Renal pelvis (tissue), 4 donors: ENCODE results near the gene AP5S1. TPM values are rescaled to one million over a fixed set of nuclear protein-coding genes. Genes with fewer than 3 reads are reported as not detected.
"Not testable (repeated sequence)": the region's sequence is repeated elsewhere in the genome, so short reads cannot be mapped to it uniquely, and the experiment has no call there.

Experiments
- DNase-seq: peaks from one replicate; pipeline ENCODE4 v3.0.0-alpha.2; 2013
- polyA plus RNA-seq, 3 donors: library from polyadenylated mRNA; unstranded; fragments of 120-200 nt; gene quantifications; one replicate each; pipeline ENCODE4 v1.2.1, GENCODE V29; 2013; ENCODE audit not compliant: insufficient read length in 3 of 3

AP5S1 gene
- polyA plus RNA-seq, 3 donors: 9.8 to 12.5 (median 12.4) TPM

DNA sequence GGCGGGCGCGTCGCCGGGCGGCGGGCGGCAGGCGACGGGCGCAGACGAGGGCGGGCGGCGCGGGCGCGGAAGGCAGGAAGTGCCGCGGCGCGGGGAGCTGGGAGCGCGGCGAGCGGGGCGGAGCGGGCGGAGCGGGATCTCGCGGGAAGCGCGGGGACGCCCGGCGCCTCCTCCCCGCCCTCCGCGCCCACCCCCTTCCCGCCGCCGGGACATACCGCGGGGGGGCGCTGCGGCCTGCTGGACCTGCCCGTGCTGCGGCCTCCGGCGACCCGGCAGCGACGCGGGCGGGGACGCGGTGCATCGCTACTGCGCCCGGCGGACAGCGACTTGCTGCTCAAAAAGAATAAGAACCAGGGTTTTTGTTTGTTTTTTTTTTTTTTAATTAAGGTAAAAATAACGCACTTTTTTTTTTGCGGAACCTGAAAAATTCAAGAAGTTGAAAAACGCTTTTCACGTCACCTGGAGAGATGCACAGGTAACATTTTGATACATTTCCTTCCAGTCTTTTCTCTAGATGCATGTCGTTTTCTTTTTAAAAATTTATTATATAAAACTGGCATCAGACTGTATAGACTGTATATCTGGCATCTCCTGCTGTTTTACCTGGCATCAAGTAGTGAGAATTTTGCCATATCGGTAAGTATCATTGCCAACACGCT lies 33.6 kb upstream of the AP5S1 start, which contains the start of gene CENPB:
Gene CENPB, minus strand, starts transcription at position 76 of the 659 bp plus-strand sequence. CDS start 257 bp downstream, outside the sequence.
- peak; percentile 90 for DNase-seq

DNA sequence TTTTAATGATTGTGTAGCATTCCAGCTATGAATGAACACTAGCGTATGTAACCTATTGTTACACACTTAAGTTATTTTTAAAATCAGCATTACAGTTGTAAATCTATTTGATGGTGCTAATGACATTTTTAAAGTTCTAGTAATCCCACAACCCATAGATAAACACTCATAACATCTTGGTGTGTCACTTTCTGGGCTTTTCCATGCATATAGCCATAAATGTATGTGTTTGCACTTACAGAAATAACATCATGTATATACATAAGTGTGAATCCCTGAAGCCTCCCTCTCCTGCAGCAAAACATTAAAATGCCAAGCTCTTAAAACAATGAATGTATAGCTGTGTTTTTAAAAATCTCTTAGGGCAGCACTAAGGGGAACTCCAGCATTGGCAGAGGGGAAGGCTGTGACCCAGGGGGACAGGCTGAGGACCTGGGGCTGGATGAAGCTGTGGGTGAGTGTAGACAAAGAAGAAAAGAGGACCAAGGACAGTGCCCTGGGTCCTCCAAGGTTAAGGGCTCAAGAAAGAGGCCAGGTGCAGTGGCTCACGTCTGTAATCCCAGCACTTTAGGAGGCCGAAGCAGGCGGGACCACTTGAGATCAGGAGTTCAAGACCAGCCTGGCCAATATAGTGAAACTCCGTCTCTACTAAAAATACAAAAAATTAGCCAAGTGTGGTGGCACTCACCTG lies 32.9 kb upstream of the AP5S1 start:
- DNase-seq: no peak

DNA sequence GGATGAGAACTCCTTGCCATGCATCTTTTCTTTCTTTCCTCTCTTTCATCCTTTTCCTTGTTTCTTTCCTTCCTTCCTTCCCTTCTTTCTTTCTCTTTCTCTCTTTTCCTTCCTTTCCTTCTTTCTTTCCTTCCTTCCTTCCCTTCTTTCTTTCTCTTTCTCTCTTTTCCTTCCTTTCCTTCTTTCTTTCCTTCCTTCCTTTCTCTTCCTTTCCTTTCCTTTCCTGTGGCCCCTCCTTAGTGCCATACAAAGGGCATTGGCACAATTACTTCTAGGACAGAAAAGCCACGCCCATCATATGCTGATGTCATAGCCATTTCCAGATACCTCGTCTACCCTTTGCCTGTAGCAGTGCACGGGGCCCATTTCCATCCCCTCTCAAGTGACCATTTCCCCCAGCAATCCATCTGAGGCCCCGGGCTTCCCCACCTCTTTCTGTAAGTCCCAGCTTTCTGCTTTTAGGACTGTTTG lies 31.6 kb upstream of the AP5S1 start:
- no peak for DNase-seq

DNA sequence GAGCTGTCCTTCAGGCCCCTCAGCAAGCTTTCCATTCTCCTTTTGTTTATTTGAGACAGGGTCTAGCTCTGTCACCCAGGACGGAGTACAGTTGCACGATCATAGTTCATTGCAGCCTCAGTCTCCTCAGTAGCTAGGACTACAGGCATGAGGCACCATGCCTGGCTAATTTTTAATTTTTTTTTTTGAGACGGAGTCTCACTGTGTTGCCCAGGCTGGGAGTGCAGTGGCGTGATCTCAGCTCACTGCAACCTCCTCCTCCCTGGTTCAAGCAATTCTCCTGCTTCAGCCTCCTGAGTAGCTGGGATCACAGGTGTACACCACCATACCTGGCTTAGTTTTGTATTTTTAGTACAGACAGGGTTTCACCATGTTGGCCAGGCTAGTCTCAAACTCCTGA lies 31.1 kb upstream of the AP5S1 start:
- DNase-seq: not testable (repeated sequence)

DNA sequence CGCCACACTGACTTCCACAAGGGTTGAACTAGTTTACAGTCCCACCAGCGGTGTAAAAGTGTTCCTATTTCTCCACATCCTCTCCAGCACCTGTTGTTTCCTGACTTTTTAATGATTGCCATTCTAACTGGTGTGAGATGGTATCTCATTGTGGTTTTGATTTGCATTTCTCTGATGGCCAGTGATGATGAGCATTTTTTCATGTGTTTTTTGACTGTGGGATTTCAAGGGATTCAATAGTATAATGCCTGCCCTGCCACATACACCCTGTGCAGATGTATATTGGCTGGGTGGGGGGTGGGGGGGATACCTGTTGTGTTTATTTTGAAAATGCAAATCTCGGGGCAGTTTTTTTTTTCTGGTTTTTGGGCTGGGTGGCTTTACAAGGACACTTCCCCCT lies 26.2 kb upstream of the AP5S1 start:
- DNase-seq: not testable (repeated sequence)

DNA sequence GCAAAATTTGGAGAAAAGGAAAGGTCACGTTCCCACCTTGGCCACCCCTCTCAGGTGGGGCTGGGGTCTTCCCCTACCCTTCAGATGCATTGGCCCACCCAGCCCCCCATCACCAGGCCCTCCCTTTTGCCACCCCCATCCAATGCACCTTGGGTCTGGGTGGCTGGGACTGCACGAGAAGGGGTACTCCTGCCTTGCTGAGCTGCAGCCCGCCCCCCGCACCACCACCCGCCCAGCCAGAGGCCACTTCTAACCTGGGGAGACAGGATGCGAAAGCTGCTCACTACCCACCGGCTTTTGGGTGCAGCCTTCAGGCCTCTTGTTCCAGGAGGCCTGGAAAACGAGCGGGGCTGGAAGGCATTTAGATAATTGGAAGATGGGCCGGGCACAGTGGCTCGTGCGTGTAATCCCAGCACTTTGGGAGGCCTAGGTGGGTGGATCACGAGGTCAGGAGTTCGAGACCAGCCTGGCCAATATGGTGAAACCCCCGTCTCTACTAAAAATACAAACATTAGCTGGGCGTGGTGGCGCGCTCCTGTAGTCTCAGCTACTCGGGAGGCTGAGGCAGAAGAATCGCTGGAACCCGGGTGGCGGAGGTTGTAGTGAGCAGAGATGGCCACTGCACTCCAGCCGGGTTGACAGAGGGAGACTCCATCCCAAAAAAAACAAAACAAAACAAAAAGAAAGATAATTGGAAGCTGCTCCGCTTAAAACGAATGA lies 25.5 kb upstream of the AP5S1 start:
- no peak for DNase-seq

DNA sequence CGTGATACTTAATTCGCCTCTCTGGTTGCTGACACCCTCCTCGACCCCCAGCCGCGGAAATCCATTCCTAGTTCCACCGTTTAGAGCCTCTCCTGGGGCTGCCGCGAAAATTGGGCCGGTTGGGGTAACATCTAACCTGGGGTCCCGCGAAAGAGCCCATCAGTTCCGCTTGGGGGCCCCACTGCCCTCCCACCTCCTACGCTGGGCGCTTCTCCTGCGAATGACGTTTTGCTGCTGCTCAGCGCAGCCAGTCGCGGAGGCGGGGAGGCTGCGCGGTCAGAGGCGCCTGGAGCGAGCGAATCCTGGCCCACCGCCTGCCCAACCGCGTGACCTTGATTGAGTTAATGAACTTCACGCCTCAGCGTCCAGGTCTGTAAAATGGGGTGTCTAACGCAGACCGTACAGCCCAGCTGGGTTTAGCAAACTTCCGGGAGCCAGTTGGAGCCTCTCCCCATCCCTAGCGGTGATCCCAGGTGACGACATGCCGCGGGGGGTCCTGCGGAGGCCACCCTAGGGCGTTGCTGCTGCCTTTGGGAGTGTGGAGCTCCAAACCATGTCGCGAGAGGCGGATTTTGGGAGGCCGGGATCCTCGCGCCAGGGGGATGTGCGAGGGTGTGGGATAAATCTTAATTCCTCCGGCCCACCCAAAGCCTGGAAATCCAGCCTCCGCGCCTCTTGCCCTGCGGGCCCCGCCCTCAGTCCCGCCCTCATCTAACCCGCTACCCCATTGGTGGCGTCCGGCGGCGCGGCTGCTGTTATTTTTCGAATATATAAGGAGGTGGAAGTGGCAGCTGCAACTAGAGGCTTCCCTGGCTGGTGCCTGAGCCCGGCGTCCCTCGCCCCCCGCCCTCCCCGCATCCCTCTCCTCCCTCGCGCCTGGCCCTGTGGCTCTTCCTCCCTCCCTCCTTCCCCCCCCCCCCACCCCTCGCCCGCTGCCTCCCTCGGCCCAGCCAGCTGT lies 24.6 kb upstream of the AP5S1 start, which contains the start of gene CDC25B:
Gene CDC25B, plus strand, starts transcription at position 800 of the 958 bp plus-strand sequence. CDS start 222 bp downstream, outside the sequence.
- DNase-seq: peak; percentile 92

DNA sequence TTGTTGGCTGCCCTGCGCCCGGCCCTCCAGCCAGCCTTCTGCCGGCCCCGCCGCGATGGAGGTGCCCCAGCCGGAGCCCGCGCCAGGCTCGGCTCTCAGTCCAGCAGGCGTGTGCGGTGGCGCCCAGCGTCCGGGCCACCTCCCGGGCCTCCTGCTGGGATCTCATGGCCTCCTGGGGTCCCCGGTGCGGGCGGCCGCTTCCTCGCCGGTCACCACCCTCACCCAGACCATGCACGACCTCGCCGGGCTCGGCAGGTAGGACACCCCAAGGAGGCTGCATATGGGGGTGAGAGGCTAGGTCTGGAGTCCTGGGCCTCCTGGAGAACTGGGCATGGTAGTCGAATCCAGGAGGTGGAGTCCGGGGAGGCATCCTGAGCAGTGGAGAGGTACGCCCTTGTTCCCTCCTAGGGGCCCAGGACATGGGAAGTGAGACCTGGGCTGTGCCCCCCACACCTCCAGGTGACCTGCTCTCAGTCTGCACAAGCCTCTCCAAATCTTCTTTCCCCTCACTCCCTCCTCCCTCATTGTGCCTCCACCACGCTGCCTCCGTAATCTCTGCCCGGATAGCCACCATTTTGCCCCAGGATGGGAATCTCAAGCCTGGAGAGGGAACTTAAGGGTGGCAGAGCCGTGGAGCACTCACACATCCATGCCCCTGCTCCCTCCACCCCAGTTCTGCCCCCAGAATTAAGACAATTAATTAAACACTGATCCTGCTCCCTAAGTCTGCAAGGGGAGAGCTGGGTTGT lies 23.7 kb upstream of the AP5S1 start:
- no peak for DNase-seq

DNA sequence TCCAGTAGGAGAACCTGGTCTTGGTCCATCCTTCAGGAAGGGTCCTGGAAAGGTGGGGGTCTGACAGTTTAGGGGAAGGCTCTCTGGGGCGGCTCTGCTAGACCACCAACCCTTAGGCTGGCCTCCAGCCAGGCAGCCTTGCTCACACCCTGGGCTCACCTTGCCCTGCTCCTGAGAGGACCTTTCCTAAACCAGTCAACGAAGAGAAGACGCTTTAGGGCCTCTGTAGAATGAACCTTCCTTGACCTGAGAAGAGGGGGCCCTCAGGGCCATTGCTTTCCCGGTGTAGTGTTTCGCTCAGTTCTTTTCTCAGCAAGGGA lies 23.2 kb upstream of the AP5S1 start:
- no peak for DNase-seq

DNA sequence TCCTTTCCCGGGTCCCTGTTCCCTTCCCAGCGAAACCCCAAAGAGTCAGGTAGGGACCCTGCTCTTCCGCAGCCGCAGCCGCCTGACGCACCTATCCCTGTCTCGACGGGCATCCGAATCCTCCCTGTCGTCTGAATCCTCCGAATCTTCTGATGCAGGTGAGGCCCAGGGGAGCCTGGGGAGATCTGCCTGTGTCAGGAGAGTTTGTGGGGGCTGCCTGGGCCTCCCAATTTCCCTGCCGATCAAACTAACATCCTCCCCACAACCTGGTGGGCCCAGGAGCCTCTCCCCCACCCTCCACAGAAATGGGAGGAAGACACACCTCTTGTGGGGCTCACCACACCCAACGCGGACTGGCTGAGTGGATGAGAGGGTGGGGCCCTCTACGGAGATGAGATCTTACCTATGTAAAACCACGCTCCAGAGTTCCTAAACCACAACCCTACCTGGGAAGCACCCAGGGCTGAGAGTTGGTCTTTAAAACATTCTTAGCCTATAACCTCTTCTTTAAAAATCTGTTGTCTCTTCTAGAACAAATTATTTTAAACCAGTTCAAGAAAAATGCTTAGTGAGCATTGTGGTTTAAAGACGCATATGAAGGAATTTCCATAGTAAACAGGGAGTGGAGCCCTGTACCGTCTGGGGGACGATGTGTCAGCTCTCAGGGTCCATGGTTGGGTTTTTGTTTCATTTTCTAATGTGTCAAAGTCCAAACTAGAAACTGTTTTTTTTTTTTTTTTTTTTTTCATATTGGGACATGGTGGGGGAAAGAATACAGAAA lies 22.6 kb upstream of the AP5S1 start:
- DNase-seq: no peak

DNA sequence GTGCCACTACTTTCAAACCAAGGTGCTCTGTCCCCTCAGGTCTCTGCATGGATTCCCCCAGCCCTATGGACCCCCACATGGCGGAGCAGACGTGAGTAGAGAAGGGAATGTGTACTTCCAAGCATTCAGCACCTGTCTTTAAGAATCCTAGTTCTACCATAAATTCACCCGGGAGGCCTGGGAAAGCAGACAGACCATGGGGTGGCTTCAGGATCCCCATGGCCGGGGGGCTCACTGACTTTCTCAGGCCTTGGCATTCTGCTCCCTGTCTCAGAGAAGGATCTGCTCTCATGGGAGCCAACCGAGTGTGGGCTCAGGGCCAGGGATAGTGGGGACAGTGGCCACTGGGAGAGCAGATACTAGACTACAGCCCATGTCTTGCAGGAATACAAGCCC lies 22.0 kb upstream of the AP5S1 start:
- DNase-seq: no peak

DNA sequence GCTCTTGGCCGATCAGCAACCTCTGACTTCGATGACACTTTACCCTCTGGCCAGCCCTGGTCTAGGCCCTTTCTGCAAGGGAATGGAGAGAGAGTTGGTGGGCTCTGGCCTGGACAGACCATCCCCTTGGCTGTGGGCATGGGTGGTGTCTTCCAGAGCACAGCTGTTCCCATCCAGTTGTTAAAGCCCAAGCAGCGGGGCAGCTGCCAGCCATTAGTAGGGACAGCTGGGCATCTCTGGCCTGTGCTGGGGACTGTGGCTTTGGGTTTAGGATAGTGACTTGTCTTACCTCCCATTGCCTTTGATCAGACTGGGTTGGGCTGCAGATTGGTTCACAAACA lies 21.5 kb upstream of the AP5S1 start:
- DNase-seq: no peak

DNA sequence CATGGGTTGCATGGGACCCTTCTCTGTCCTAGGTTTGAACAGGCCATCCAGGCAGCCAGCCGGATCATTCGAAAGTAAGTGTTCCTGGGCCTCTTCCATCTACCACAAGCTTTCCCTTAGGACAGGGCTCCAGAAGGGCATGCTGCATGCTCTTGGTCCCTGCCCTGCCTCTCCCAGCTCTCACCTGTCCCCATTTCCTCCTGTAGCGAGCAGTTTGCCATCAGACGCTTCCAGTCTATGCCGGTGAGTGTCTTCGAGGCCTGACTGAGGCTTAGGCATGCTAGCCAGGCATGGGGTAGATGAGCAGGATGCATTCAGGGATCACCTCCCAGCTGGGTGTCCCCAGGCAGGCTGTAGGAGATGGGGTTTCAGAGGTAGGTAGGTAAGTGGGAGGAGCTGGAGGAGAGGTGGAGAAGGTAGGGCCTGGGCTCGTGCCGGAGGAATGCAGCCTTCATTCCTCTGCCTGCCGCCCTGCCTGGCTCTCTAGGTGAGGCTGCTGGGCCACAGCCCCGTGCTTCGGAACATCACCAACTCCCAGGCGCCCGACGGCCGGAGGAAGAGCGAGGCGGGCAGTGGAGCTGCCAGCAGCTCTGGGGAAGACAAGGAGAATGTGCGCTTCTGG lies 20.0 kb upstream of the AP5S1 start:
- no peak for DNase-seq

DNA sequence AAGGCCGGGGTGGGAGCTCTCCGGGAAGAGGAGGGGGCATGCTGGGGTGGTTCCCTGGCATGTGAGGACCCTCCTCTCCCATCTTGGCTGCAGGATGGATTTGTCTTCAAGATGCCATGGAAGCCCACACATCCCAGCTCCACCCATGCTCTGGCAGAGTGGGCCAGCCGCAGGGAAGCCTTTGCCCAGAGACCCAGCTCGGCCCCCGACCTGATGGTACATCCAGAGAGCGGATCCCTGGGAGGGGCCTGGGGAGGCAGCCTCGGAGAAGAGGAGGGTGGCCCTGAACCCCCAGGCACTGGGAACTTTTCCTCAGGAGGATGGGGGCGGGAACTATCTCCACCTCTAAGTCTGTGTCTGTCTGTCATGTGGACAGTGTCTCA lies 19.5 kb upstream of the AP5S1 start:
- no peak for DNase-seq

DNA sequence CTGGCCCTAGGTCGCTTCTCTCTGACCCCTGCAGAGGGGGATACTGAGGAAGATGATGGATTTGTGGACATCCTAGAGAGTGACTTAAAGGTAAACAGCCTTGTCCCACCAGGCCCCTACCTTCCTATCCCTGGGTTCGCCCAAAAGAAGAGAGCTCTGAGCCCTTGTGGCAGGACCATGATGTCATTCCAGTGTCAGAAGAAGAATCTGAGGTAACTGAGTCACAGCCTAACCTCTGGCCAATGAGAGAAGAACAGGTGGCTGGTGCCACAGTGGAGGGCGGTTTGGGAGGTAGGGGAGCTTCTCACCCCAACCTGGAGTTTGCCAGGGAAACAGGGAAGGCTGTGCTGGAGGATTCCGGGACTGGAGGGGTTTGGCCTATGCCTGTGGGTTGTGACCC lies 19.0 kb upstream of the AP5S1 start:
- no peak for DNase-seq

DNA sequence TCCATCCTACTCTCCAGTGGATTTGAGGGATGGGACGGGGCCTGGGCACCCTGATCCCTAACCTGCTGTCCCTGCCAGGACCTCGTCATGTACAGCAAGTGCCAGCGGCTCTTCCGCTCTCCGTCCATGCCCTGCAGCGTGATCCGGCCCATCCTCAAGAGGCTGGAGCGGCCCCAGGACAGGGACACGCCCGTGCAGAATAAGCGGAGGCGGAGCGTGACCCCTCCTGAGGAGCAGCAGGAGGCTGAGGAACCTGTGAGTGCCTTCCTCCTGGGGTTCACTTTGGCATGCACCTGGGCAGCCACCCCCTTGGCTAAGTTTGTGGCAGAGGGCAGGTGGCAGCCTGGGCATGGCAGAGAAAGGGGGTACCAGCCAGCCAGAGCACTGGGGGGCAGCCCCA lies 18.5 kb upstream of the AP5S1 start:
- no peak for DNase-seq

DNA sequence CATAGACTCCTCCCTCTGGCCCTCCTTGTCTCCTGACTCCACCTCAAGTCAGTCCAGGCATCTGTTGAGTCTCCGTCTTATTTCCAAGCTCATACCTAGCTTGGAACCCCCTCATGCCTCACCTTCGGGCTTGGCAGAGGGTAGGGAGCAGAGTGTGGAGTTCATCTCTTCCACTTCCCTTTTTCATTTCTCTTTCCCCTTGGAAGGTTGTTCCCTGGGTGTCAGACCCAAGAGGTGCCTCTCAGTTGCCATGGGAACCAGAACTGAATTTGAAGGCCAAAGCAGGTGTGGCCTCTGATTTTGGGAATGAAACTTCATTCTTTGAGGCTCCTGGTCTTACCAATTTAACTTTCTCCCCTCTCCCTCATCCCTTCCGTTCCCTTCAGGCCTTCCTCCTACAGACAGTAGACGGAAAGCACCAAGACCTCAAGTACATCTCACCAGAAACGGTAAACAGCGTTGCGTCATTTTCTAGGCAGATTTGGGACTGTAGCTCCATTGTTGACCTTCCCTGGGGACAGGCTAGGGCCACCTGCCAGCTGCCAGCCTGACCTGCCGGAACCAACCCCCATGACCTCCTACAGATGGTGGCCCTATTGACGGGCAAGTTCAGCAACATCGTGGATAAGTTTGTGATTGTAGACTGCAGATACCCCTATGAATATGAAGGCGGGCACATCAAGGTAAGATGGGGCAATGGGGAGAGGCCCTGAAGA lies 17.7 kb upstream of the AP5S1 start:
- no peak for DNase-seq

DNA sequence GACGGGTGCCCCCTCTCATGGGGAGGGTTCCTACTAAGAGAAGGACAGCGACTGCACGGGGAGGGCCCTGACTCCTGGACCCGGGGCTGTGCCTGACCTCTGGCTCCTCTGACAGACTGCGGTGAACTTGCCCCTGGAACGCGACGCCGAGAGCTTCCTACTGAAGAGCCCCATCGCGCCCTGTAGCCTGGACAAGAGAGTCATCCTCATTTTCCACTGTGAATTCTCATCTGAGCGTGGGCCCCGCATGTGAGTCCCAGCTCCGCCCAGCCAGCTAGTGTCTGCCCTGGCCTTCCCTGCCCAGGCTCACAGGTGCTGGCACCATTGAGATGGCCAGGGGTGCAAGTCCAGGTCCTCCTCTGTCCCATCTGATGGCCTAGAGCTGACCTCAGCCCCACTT lies 17.1 kb upstream of the AP5S1 start:
- no peak for DNase-seq

DNA sequence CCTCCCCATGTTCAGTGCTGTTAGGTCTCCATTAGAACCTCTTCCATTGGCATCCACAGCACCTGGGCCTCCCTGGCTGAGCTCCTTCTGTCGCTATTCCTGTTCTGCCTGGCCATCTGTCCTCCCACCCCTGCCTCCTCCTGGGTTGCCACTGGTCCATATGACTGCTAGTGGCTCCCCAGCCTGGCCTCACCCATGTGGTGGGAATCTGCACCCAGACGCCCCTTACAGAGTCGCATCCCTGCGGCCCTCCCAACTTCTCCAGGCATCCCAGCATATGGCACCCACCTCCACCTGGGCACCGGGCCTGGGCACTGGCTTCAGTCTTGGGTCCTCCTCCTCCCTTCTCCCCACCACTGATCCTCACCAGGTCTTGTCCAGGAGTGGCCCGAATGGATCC lies 16.5 kb upstream of the AP5S1 start:
- no peak for DNase-seq
